PC-3 (cell line): Measurements from ENCODE around the gene C1orf105. TPM values are rescaled to one million over a fixed set of nuclear protein-coding genes. Genes with fewer than 3 reads are reported as not detected.

Experiments
- ATAC-seq: fragments of 200-7000 bp; cut with Tn5 transposase; 2 replicates; pipeline ENCODE4 v1.9.1; 2020; ENCODE audit warnings: mild to moderate bottlenecking, moderate library complexity
- BruUV-seq: library from RNA; stranded (reverse); fragments of 400-500 nt; replicated peaks from 2 replicates; lab custom pipeline; 2021; lab: Mats Ljungman, UMichigan
- CTCF ChIA-PET: fragments of 300-600 bp; sonication (Branson Sonifier 250); formaldehyde crosslinking; loops from one replicate; lab custom pipeline; 2022; ENCODE audit warnings: antibody characterized with exemption; lab: Charles Lee
- POLR2A ChIA-PET: fragments of 300-600 bp; sonication (Branson Sonifier 250); formaldehyde crosslinking; loops from one replicate; lab custom pipeline; 2022; ENCODE audit warnings: antibody characterized with exemption; ENCODE audit not compliant: unreplicated experiment; lab: Charles Lee
- DNase-seq: peaks from one replicate; pipeline ENCODE4 v3.0.0-alpha.2; 2015
- H2AFZ ChIP-seq: fragments of 300-600 bp; sonication (generic); 2 replicates; pipeline ENCODE4 v1.6.0; 2016; ENCODE audit warnings: antibody characterized with exemption, low read length
- H3F3A ChIP-seq: fragments of 300-600 bp; sonication (generic); one replicate; pipeline ENCODE4 v1.6.0; 2017; ENCODE audit warnings: antibody characterized with exemption, low read length, control low read depth, mild to moderate bottlenecking; ENCODE audit not compliant: unreplicated experiment
- H3K27ac ChIP-seq: fragments of 300-600 bp; sonication (generic); 2 replicates; pipeline ENCODE4 v1.5.1; 2016; ENCODE audit warnings: mild to moderate bottlenecking, low read length
- H3K27me3 ChIP-seq: fragments of 300-600 bp; sonication (generic); 2 replicates; pipeline ENCODE4 v1.6.1; 2016; ENCODE audit warnings: low read length, mixed read lengths
- H3K36me3 ChIP-seq: fragments of 300-600 bp; sonication (generic); 2 replicates; pipeline ENCODE4 v1.6.1; 2016; ENCODE audit warnings: low read depth, mixed run types, low read length, mixed read lengths
- H3K4me1 ChIP-seq: fragments of 300-600 bp; sonication (generic); 2 replicates; pipeline ENCODE4 v1.5.1; 2016; ENCODE audit warnings: low read length; ENCODE audit not compliant: insufficient read depth
- H3K4me2 ChIP-seq: fragments of 300-600 bp; sonication (generic); 2 replicates; pipeline ENCODE4 v1.6.0; 2016; ENCODE audit warnings: low read length
- H3K4me3 ChIP-seq: fragments of 300-600 bp; sonication (generic); 2 replicates; pipeline ENCODE4 v1.5.1; 2016; ENCODE audit warnings: mild to moderate bottlenecking, low read length, mixed read lengths
- H3K79me2 ChIP-seq: fragments of 300-600 bp; sonication (generic); 2 replicates; pipeline ENCODE4 v1.6.1; 2017; ENCODE audit warnings: low read length, mixed read lengths
- H3K9ac ChIP-seq: fragments of 300-600 bp; sonication (generic); 2 replicates; pipeline ENCODE4 v1.6.0; 2016; ENCODE audit warnings: mild to moderate bottlenecking, low read length
- H3K9me2 ChIP-seq: fragments of 300-600 bp; sonication (generic); replicated peaks from 2 replicates; pipeline ENCODE4 v1.6.1; 2016; ENCODE audit warnings: mixed run types, low read length, mixed read lengths
- H3K9me3 ChIP-seq: fragments of 300-600 bp; sonication (generic); 2 replicates; pipeline ENCODE4 v1.6.1; 2016; ENCODE audit warnings: low read length, mixed read lengths
- H4K20me1 ChIP-seq: fragments of 300-600 bp; sonication (generic); 2 replicates; pipeline ENCODE4 v1.6.1; 2016; ENCODE audit warnings: low read length, mixed read lengths
- CTCF ChIP-seq: fragments of 300-600 bp; sonication (generic); conservative IDR thresholded peaks from 2 replicates; pipeline ENCODE4 v1.5.1; 2017; ENCODE audit warnings: antibody characterized with exemption, low read depth, mild to moderate bottlenecking, low read length
- EZH2 ChIP-seq: fragments of 300-600 bp; sonication (generic); IDR thresholded peaks from one replicate; pipeline ENCODE4 v1.6.1; 2017; ENCODE audit warnings: antibody characterized with exemption, mild to moderate bottlenecking, low read length; ENCODE audit not compliant: unreplicated experiment
- EZH2phosphoT487 ChIP-seq: fragments of 300-600 bp; sonication (generic); IDR thresholded peaks from 2 replicates; pipeline ENCODE4 v1.6.1; 2018; ENCODE audit warnings: mild to moderate bottlenecking, antibody characterized with exemption, low read length, borderline replicate concordance
- intact Hi-C: fragments of 100-400 bp; cut with micrococcal nuclease; formaldehyde crosslinking; loops from 2 replicates; pipeline ENCODE4 v1.9.0; 2023
- total RNA-seq: library from RNA; depleted of rRNA; stranded (reverse); fragments of >200 nt; gene quantifications from 2 replicates; pipeline ENCODE4 v1.2.3, GENCODE V29; 2014

The C1orf105 gene
- total RNA-seq, 1 experiment from 2014 or later: not detected

GRCh38 chr1:172472495-172472894 is 52.0 kb downstream of the C1orf105 start:
- BruUV-seq: no TSS peak
- ChIA-PET POLR2A (interaction anchor here (0.5 kb wide), 1 partner anchor 12 kb away, joined by 3 read pairs; no protein-coding TSS in a partner anchor), CTCF (no interaction called here)
- H3K79me2 ChIP-seq: no peaks in the 10 kb centered on the region
- H3K9ac ChIP-seq: no peak overlapping the region
- no peak overlapping the region for H3K27ac ChIP-seq
- DNase-seq (no peak), ATAC-seq (no peak)
- H3K36me3 ChIP-seq: no peaks in the 10 kb centered on the region
- H3K9me2 ChIP-seq: no peaks in the 10 kb centered on the region
- H3K4me2 ChIP-seq: no peak overlapping the region
- no peaks in the 10 kb centered on the region for H4K20me1 ChIP-seq
- H3F3A ChIP-seq: no peaks in the 10 kb centered on the region
- no peaks in the 10 kb centered on the region for H3K9me3 ChIP-seq
- H3K4me1 ChIP-seq: peaks cover 41% of the 10 kb centered on the region
- H3K4me3 ChIP-seq: no peak overlapping the region
- intact Hi-C loops: no loop called here
- no peak overlapping the region for H2AFZ ChIP-seq
- H3K27me3 ChIP-seq: no peaks in the 10 kb centered on the region
- TF ChIP-seq EZH2phosphoT487: no peak
- no peak for TF ChIP-seq EZH2

GRCh38 chr1:172473302-172473701 is 52.8 kb downstream of the C1orf105 start:
- DNase-seq (no peak), ATAC-seq (no peak)
- Histone ChIP-seq H3K4me2 (no peak overlapping the region), H3K4me1 (peaks cover 40% of the 10 kb centered on the region), H3K36me3 (no peaks in the 10 kb centered on the region), H3F3A (no peaks in the 10 kb centered on the region), H3K9ac (no peak overlapping the region), H3K4me3 (no peak overlapping the region), H3K9me2 (no peaks in the 10 kb centered on the region), H2AFZ (no peak overlapping the region), H4K20me1 (no peaks in the 10 kb centered on the region), H3K79me2 (no peaks in the 10 kb centered on the region), H3K9me3 (no peaks in the 10 kb centered on the region), H3K27me3 (no peaks in the 10 kb centered on the region), H3K27ac (no peak overlapping the region)
- CTCF ChIA-PET: no interaction called here
- TF ChIP-seq EZH2phosphoT487 (no peak), EZH2 (no peak), CTCF (no peak)
- POLR2A ChIA-PET: no interaction called here
- no TSS peak for BruUV-seq
- intact Hi-C loops: no loop called here

DNA sequence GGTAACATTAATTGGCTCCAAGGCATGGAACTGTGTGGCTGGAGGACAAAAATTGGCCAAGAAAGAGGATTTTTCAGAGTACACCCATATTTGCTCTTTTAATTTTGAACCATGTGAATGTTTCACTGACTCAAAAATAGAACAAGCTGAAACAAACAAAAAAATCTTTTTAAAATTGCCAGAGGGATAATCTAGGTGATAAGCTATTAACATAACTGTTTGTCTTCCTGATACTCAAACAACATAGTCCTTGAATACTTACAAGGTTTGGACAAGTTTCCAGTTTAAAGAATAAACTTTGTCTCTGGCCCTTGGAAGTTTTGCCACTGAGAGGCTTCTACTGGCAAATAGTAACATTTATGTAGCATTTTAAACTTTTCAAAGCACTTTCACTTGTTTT is 53.4 kb downstream of the C1orf105 start:
- CTCF ChIA-PET: no interaction called here
- H3K4me3 ChIP-seq: no peak overlapping the region
- H3K36me3 ChIP-seq: no peaks in the 10 kb centered on the region
- no TSS peak for BruUV-seq
- ATAC-seq (no peak), DNase-seq (no peak)
- H3K4me2 ChIP-seq: no peak overlapping the region
- no peak overlapping the region for H3K9ac ChIP-seq
- H3K27ac ChIP-seq: no peak overlapping the region
- no peaks in the 10 kb centered on the region for H3K9me3 ChIP-seq
- TF ChIP-seq CTCF: no peak
- TF ChIP-seq EZH2phosphoT487: no peak
- no peak for TF ChIP-seq EZH2
- H2AFZ ChIP-seq: no peak overlapping the region
- intact Hi-C loops: no loop called here
- H3K27me3 ChIP-seq: no peaks in the 10 kb centered on the region
- H3K79me2 ChIP-seq: no peaks in the 10 kb centered on the region
- no peaks in the 10 kb centered on the region for H3F3A ChIP-seq
- POLR2A ChIA-PET: interaction anchor here (0.6 to 0.7 kb wide), 2 partner anchors 59 to 64 kb away, joined by 3 read pairs; no protein-coding TSS in a partner anchor
- no peaks in the 10 kb centered on the region for H4K20me1 ChIP-seq
- peaks cover 44% of the 10 kb centered on the region for H3K4me1 ChIP-seq
- H3K9me2 ChIP-seq: no peaks in the 10 kb centered on the region
